ENCODE measurements around the gene MAML3.

MAML3 gene

GRCh38 chr4:140153718-140154571 lies at the start of gene MAML3:
Gene MAML3, minus strand, starts transcription at chr4:140154184. Its CDS starts 857 bp downstream, at chr4:140153327.
- peak; percentile 63 to 79 for DNase-seq

GRCh38 chr4:140198942-140199341 lies 45.0 kb upstream of the MAML3 start:
- DNase-seq, result no peak

- no peak for DNase-seq
Observed at GRCh38 chr4:140195806-140196205, 41.8 kb upstream of the MAML3 start.

GRCh38 chr4:140189805-140190204 lies 35.8 kb upstream of the MAML3 start:
- DNase-seq, result no peak

- DNase-seq, result no peak
Observed at GRCh38 chr4:140188975-140189374, 35.0 kb upstream of the MAML3 start.

GRCh38 chr4:140187316-140187695 lies 33.3 kb upstream of the MAML3 start:
- no peak for DNase-seq

GRCh38 chr4:140186651-140187315 lies 32.8 kb upstream of the MAML3 start:
- DNase-seq, result no peak

GRCh38 chr4:140186082-140186438 lies 32.1 kb upstream of the MAML3 start:
- DNase-seq, result no peak

- no peak for DNase-seq
Observed at GRCh38 chr4:140185412-140186081, 31.6 kb upstream of the MAML3 start.

- no peak for DNase-seq
Observed at GRCh38 chr4:140183270-140183669, 29.3 kb upstream of the MAML3 start.

GRCh38 chr4:140180577-140180976 lies 26.6 kb upstream of the MAML3 start:
- no peak for DNase-seq

- peak in 1 of 2 experiments; percentile 10 for DNase-seq
Observed at GRCh38 chr4:140176735-140177134, 22.8 kb upstream of the MAML3 start.

GRCh38 chr4:140174543-140174942 lies 20.6 kb upstream of the MAML3 start:
- DNase-seq, result no peak

- no peak for DNase-seq
Observed at GRCh38 chr4:140172960-140173359, 19.0 kb upstream of the MAML3 start.

GRCh38 chr4:140170299-140170698 lies 16.3 kb upstream of the MAML3 start:
- no peak for DNase-seq

- no peak for DNase-seq
Observed at GRCh38 chr4:140168936-140169335, 15.0 kb upstream of the MAML3 start.

- no peak for DNase-seq
Observed at GRCh38 chr4:140168474-140168873, 14.5 kb upstream of the MAML3 start.

GRCh38 chr4:140163029-140163810 lies 9.2 kb upstream of the MAML3 start:
- no peak for DNase-seq

GRCh38 chr4:140162596-140162995 lies 8.6 kb upstream of the MAML3 start:
- DNase-seq, result no peak

- no peak for DNase-seq
Observed at GRCh38 chr4:140158365-140159030, 4.5 kb upstream of the MAML3 start.

GRCh38 chr4:140157341-140157740 lies 3.4 kb upstream of the MAML3 start:
- no peak for DNase-seq

GRCh38 chr4:140156529-140157171 lies 2.7 kb upstream of the MAML3 start:
- DNase-seq, result no peak
